ENCODE data around the gene ABCC5.

GRCh38 chr3:183984749-183985729 lies 32.6 kb downstream of the ABCC5 start:
- no peak for TF ChIP-seq EZH2 (IDR thresholded peaks at IDR 0.05; ENCODE audit: borderline replicate concordance, low read length)
- TF ChIP-seq CTCF (IDR thresholded peaks at IDR 0.05; ENCODE audit: low read length) = no peak

All from OCI-LY1 (cell line).